Prostate gland (tissue), 2 donors: Measurements from ENCODE around the gene HOXB7. TPM values are rescaled to one million over a fixed set of nuclear protein-coding genes. Genes with fewer than 3 reads are reported as not detected.
A peak's percentile ranks its signal among the peaks of the same experiment; 100 is the strongest.

Source experiments
- DNase-seq: peaks from one replicate; pipeline ENCODE4 v3.0.0-alpha.2; 2019; ENCODE audit warnings: low spot score
- H3K27ac ChIP-seq, 2 donors: fragments of 200-600 bp; sonication (generic); 2 replicates each; pipeline ENCODE4 v1.5.1; 2017 to 2019
- H3K27me3 ChIP-seq: fragments of 200-600 bp; sonication (generic); replicated peaks from 2 replicates; pipeline ENCODE4 v1.5.1; 2019; ENCODE audit not compliant: insufficient read depth
- H3K36me3 ChIP-seq, 2 donors: fragments of 200-600 bp; sonication (generic); 1 replicate in 1 of 2; 2 replicates in 1 of 2; pipeline versions ENCODE4 v1.5.1 to v1.8.1; 2017 to 2019
- H3K4me1 ChIP-seq: fragments of 200-600 bp; sonication (generic); replicated peaks from 2 replicates; pipeline ENCODE4 v1.5.1; 2019
- H3K4me3 ChIP-seq, 2 donors: fragments of 200-600 bp; sonication (generic); 2 replicates each; pipeline ENCODE4 v1.5.1; 2017 to 2019
- H3K9me3 ChIP-seq: fragments of 200-600 bp; sonication (generic); 2 replicates; pipeline ENCODE4 v1.5.1; 2017
- CTCF ChIP-seq, 4 experiments: fragments of 200-600 bp in 2 of 4; fragments of 450-650 bp in 2 of 4; sonication (generic) in 2 of 4; IDR thresholded peaks; 1 replicate in 3 of 4; 2 replicates in 1 of 4; pipeline ENCODE4 v1.5.1; 2016 to 2019; ENCODE audit warnings: antibody characterized with exemption in 4 of 4, mild to moderate bottlenecking in 2 of 4, moderate library complexity in 2 of 4
- POLR2A ChIP-seq: fragments of 450-650 bp; IDR thresholded peaks from one replicate; pipeline ENCODE4 v1.6.1; 2016; ENCODE audit warnings: antibody characterized with exemption, mild to moderate bottlenecking
- POLR2AphosphoS5 ChIP-seq: sonication (generic); formaldehyde crosslinking; IDR thresholded peaks from one replicate; pipeline ENCODE4 v1.6.1; 2017; ENCODE audit warnings: antibody characterized with exemption
- WGBS: methylation state at CpG from one replicate; pipeline ENCODE4 v1.1.5; 2018; 5-methylcytosine and 5-hydroxymethylcytosine counted together
- intact Hi-C: fragments of 100-400 bp; cut with DNase I; formaldehyde crosslinking; loops from one replicate; pipeline ENCODE4 v1.14.2; 2022
- total RNA-seq, 2 donors: library from RNA; depleted of rRNA; stranded (reverse); fragments of >200 nt; gene quantifications; one replicate each; pipeline ENCODE4 v1.1.0, GENCODE V29; 2016

Gene HOXB7
- total RNA-seq, 2 donors from 2014 or later: 0.73 to 3.4 TPM

- Histone ChIP-seq H3K4me1 (peaks cover 8% of the 10 kb centered on the region), H3K27me3 (peaks cover 68% of the 10 kb centered on the region), H3K9me3 (no peaks in the 10 kb centered on the region), H3K27ac (no peak overlapping the region), H3K4me3 (peak overlapping the region in 1 of 2 donors; percentile 16), H3K36me3 (no peaks in the 10 kb centered on the region)
- DNase-seq: peak; percentile 87
- TF ChIP-seq POLR2A: no peak
- peak; percentile 91 to 99 (median 96) for TF ChIP-seq CTCF (IDR thresholded peaks at IDR 0.05)
- TF ChIP-seq POLR2AphosphoS5: peak; percentile 91
- 6% methylated on average over 25 of the region's 25 CpGs for WGBS
- intact Hi-C loops: loop anchor here (5.0 kb wide), 2 partner anchors 281 to 596 kb away; no protein-coding TSS in a partner anchor
These were observed 7.6 kb upstream of the HOXB7 start for GRCh38 chr17:48618256-48618896.

- H3K4me3 ChIP-seq: no peak overlapping the region
These were observed 6.8 kb upstream of the HOXB7 start for GRCh38 chr17:48617471-48618255.

GRCh38 chr17:48616717-48617470 is 6.1 kb upstream of the HOXB7 start:
- Histone ChIP-seq H3K9me3 (no peaks in the 10 kb centered on the region), H3K36me3 (no peaks in the 10 kb centered on the region), H3K4me3 (no peak overlapping the region), H3K27me3 (peaks cover 60% of the 10 kb centered on the region), H3K4me1 (peaks cover 8% of the 10 kb centered on the region), H3K27ac (no peak overlapping the region)
- TF ChIP-seq POLR2AphosphoS5 (no peak), CTCF (IDR thresholded peaks at IDR 0.05) (no peak), POLR2A (no peak)
- WGBS: 19% methylated on average over 15 of the region's 15 CpGs
- intact Hi-C loops: loop anchor here (5.0 kb wide), 2 partner anchors 280 to 595 kb away; no protein-coding TSS in a partner anchor
- DNase-seq: no peak

More at GRCh38 chr17:48617471-48618255, 6.8 kb upstream of the HOXB7 start:
- intact Hi-C loops: loop anchor here (5.0 kb wide), 2 partner anchors 280 to 595 kb away; no protein-coding TSS in a partner anchor
- 11% methylated on average over 36 of the region's 43 CpGs for WGBS
- Histone ChIP-seq H3K27me3 (peaks cover 65% of the 10 kb centered on the region), H3K27ac (no peak overlapping the region), H3K9me3 (no peaks in the 10 kb centered on the region), H3K4me1 (peaks cover 8% of the 10 kb centered on the region), H3K36me3 (no peaks in the 10 kb centered on the region)
- no peak for TF ChIP-seq POLR2A
- TF ChIP-seq CTCF (IDR thresholded peaks at IDR 0.05): no peak
- no peak for TF ChIP-seq POLR2AphosphoS5
- DNase-seq: no peak

GRCh38 chr17:48615963-48616716 is 5.3 kb upstream of the HOXB7 start:
- TF ChIP-seq POLR2A (no peak), CTCF (IDR thresholded peaks at IDR 0.05) (no peak), POLR2AphosphoS5 (no peak)
- H3K27me3 ChIP-seq: peaks cover 56% of the 10 kb centered on the region
- WGBS: 24% methylated on average over 16 of the region's 17 CpGs
- no peaks in the 10 kb centered on the region for H3K9me3 ChIP-seq
- peaks cover 8% of the 10 kb centered on the region for H3K4me1 ChIP-seq
- intact Hi-C loops: loop anchor here (5.0 kb wide), 2 partner anchors 279 to 594 kb away; no protein-coding TSS in a partner anchor
- H3K4me3 ChIP-seq: no peak overlapping the region
- H3K27ac ChIP-seq: no peak overlapping the region
- DNase-seq: no peak
- H3K36me3 ChIP-seq: no peaks in the 10 kb centered on the region
